GM20431 (cell line): ENCODE measurements around the gene ANKS3.

Experiments
- in situ Hi-C: fragments of 300-500 bp; cut with MseI, MboI; formaldehyde crosslinking; loops from one replicate; pipeline ENCODE4 v1.15.0; 2020; ENCODE audit warnings: low sequenced_read_pairs; ENCODE audit not compliant: unreplicated experiment

The ANKS3 gene, protein sequence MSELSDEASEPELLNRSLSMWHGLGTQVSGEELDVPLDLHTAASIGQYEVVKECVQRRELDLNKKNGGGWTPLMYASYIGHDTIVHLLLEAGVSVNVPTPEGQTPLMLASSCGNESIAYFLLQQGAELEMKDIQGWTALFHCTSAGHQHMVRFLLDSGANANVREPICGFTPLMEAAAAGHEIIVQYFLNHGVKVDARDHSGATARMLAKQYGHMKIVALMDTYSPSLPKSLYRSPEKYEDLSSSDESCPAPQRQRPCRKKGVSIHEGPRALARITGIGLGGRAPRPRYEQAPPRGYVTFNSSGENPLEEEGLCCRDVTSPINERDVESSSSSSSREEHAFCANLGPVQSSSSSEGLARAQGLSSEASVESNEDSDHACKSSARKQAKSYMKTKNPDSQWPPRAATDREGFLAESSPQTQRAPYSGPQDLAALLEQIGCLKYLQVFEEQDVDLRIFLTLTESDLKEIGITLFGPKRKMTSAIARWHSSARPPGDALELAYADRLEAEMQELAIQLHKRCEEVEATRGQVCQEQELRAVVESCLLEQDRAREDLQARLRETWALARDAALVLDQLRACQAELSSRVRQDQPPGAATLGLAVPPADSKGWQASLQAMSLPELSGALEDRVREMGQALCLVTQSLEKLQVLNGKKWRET

GRCh38 chr16:4734063-4734729 lies at the start of gene ANKS3, which contains the start of gene DNAAF8:
Gene ANKS3, minus strand, starts transcription at chr16:4734271. Its CDS starts 4,122 bp downstream, at chr16:4730149.
Gene DNAAF8, plus strand, starts transcription at chr16:4734537. Its CDS starts 1,978 bp downstream, at chr16:4736515.
- in situ Hi-C loops, result no loop called here

- in situ Hi-C loops, result no loop called here
Observed at GRCh38 chr16:4783251-4783950, 49.3 kb upstream of the ANKS3 start.

DNA sequence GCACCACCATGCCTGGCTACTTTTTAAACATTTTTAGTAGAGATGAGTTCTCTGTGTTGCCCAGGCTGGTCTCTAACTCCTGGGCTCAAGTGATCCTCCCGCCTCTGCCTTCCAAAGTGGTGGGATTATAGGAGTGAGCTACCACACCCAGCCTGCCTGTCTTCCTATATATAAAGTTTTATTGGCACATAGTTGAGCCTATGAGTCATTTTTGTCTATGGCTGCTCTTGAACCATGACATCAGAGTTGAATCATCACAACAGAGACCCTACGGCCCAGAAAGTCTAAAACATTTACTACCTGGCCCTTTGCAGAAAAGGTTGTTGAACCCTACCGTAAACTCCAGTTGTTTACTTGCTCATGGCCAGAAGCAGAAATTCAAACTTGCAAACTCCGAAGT lies 46.2 kb upstream of the ANKS3 start:
- in situ Hi-C loops, result no loop called here

- in situ Hi-C loops, result no loop called here
Observed at GRCh38 chr16:4778050-4778392, 44.0 kb upstream of the ANKS3 start.

GRCh38 chr16:4777339-4778049 lies 43.4 kb upstream of the ANKS3 start:
- in situ Hi-C loops, result no loop called here

- in situ Hi-C loops, result no loop called here
Observed at GRCh38 chr16:4776141-4776705, 42.2 kb upstream of the ANKS3 start.

- in situ Hi-C loops, result no loop called here
Observed at GRCh38 chr16:4775005-4775404, 40.9 kb upstream of the ANKS3 start.

- in situ Hi-C loops, result no loop called here
Observed at GRCh38 chr16:4772351-4772750, 38.3 kb upstream of the ANKS3 start.

GRCh38 chr16:4771646-4772045 lies 37.6 kb upstream of the ANKS3 start:
- in situ Hi-C loops, result no loop called here

GRCh38 chr16:4769306-4769638 lies 35.2 kb upstream of the ANKS3 start:
- in situ Hi-C loops, result no loop called here

DNA sequence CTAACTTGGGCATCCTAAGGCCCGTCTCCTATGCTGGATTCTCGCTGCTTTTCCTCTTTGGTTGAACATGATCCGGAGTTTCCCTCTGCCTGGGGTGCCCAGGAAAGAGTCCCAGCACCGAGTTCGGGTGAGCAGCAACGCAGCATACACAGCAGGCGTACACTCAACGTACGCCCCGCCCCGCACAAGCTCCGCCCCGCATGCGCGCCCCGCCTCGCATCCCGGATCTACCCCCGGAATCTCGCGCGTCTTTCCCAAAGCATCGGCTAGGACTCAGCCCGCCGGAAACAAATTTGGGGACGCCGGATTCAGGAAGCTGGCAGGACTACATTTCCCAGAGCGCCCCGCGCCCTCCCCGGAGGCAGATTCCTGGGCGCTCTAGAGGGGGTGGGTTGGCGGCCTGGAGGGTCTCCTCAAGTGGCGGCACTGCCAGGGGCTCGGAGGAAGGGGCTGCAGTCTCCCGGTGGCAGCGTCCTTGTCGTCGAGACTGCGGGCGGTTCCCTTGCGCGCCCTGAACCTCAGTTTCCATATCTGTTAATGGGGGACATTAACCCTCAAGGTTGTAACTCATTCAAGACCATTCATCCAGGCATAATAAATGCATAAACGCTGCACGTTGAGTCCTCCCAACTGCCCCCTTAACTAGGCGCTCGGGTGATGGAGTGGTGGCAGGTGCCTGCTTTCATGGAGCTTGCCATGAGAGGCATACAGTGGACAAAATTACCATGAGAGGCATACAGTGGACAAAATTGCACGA lies 34.7 kb upstream of the ANKS3 start:
- in situ Hi-C loops, result no loop called here

DNA sequence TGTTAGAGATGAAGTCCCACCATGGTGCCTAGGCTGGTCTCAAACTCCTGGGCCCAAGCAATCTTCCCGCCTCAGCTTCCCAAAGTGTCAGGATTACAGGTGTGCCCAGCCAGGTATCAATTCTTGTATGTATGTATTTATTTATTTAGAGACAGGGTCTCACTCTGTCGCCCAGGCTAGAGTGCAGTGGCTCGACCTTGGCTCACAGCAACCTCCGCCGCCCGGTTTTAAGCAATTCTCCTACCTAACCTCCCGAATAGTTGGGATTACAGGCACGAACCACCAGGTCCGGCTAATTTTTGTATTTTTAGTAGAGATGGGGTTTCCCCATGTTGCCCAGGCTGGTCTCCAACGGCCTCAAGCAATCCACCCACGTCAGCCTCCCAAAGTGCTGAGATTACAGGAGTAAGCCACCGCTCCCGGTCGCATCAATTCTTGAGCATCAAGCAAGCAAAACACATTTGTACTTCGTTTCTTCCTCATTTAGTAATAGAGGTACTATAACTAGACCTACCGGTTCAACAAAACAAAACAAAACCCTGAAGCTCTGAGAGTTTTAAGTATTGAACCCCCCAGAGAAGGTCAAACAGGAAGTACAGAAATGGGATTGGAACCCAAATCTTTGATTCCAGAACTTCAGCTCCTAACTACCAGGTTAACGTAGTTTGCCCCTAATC lies 33.9 kb upstream of the ANKS3 start:
- in situ Hi-C loops, result no loop called here

- in situ Hi-C loops, result no loop called here
Observed at GRCh38 chr16:4766875-4767628, 33.0 kb upstream of the ANKS3 start, which contains the start of gene ZNF500. Gene ZNF500, minus strand, starts transcription at chr16:4767162. Its CDS starts 1,184 bp downstream, at chr16:4765978.

GRCh38 chr16:4765511-4766474 lies 31.7 kb upstream of the ANKS3 start:
- in situ Hi-C loops, result no loop called here

GRCh38 chr16:4763791-4764190 lies 29.7 kb upstream of the ANKS3 start:
- in situ Hi-C loops, result no loop called here

GRCh38 chr16:4762205-4762604 lies 28.1 kb upstream of the ANKS3 start:
- in situ Hi-C loops, result no loop called here
